Parathyroid adenoma (tissue), 2 donors: ENCODE data around the gene MRPS31.

Source experiments
- H2AFZ ChIP-seq: fragments of 300-600 bp; sonication (generic); one replicate; pipeline ENCODE4 v1.7.0; 2017; ENCODE audit warnings: antibody characterized with exemption, mild to moderate bottlenecking
- H3K27ac ChIP-seq: fragments of 300-600 bp; sonication (generic); one replicate; pipeline ENCODE4 v1.7.0; 2017
- H3K27me3 ChIP-seq: fragments of 300-600 bp; sonication (generic); one replicate; pipeline ENCODE4 v1.7.0; 2017; ENCODE audit warnings: low read length; ENCODE audit not compliant: control insufficient read depth, insufficient read depth
- H3K36me3 ChIP-seq: fragments of 300-600 bp; sonication (generic); one replicate; pipeline ENCODE4 v1.7.0; 2017; ENCODE audit warnings: low read length; ENCODE audit not compliant: control insufficient read depth, insufficient read depth
- H3K4me1 ChIP-seq: fragments of 300-600 bp; sonication (generic); one replicate; pipeline ENCODE4 v1.7.0; 2017; ENCODE audit warnings: control low read depth
- H3K4me2 ChIP-seq: fragments of 300-600 bp; sonication (generic); one replicate; pipeline ENCODE4 v1.7.0; 2017; ENCODE audit warnings: low read length
- H3K4me3 ChIP-seq: fragments of 300-600 bp; sonication (generic); one replicate; pipeline ENCODE4 v1.7.0; 2017; ENCODE audit warnings: low read depth, low read length
- H3K79me2 ChIP-seq: fragments of 300-600 bp; sonication (generic); one replicate; pipeline ENCODE4 v1.7.0; 2017; ENCODE audit warnings: control low read depth
- H3K9ac ChIP-seq: fragments of 300-600 bp; sonication (generic); one replicate; pipeline ENCODE4 v1.7.0; 2017; ENCODE audit warnings: mild to moderate bottlenecking
- H3K9me3 ChIP-seq: fragments of 300-600 bp; sonication (generic); one replicate; pipeline ENCODE4 v1.7.0; 2017; ENCODE audit warnings: low read length; ENCODE audit not compliant: control insufficient read depth
- TF ChIP-seq, protein P1 (sequence below): fragments of 300-600 bp; sonication (generic); IDR thresholded peaks from one replicate; pipeline ENCODE4 v1.7.0; 2017; ENCODE audit warnings: antibody characterized with exemption, mild to moderate bottlenecking
- donor health status: primary hyperparathyroidism.

MRPS31 gene

DNA sequence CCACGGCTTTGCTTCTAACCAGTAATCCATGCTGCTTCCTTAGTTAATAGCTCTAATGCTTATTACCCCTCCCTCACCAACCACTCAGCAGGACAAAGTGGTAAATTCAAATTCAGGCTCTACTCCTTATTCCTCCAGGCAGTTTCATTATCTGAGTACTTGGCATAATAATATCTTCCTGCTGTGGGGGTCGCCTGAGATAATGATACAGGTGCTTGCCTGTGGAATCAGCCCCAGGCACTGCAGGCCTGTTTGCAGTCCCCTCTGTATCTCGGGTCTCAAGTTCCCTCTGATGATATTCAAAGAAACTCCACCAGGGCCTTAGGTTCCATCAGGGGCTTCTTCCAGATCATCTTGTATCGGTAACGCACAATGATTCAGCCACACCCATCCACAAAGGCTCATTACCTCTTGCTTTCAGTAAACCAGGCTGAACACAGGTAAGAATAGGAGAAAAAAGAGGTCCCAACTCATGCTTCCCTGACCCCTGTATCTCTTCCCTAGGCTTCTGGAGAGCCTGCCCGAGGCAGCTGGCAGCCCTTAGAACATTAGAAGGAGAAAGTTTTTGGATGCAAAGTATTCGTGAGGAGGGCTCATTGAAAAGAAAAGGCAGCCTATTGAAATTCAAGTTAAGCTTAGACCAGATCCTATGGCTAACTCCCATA lies 90.2 kb downstream of the MRPS31 start:
- Histone ChIP-seq H3K27me3 (no peaks in the 10 kb centered on the region), H3K4me1 (no peaks in the 10 kb centered on the region), H3K36me3 (no peaks in the 10 kb centered on the region), H3K4me3 (no peak overlapping the region), H2AFZ (no peak overlapping the region), H3K4me2 (no peak overlapping the region), H3K79me2 (no peaks in the 10 kb centered on the region), H3K9ac (no peak overlapping the region), H3K27ac (no peak overlapping the region), H3K9me3 (no peaks in the 10 kb centered on the region)
- TF ChIP-seq, protein P1, sequence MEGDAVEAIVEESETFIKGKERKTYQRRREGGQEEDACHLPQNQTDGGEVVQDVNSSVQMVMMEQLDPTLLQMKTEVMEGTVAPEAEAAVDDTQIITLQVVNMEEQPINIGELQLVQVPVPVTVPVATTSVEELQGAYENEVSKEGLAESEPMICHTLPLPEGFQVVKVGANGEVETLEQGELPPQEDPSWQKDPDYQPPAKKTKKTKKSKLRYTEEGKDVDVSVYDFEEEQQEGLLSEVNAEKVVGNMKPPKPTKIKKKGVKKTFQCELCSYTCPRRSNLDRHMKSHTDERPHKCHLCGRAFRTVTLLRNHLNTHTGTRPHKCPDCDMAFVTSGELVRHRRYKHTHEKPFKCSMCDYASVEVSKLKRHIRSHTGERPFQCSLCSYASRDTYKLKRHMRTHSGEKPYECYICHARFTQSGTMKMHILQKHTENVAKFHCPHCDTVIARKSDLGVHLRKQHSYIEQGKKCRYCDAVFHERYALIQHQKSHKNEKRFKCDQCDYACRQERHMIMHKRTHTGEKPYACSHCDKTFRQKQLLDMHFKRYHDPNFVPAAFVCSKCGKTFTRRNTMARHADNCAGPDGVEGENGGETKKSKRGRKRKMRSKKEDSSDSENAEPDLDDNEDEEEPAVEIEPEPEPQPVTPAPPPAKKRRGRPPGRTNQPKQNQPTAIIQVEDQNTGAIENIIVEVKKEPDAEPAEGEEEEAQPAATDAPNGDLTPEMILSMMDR: no peak

- Histone ChIP-seq H3K4me2 (no peak overlapping the region), H3K4me1 (no peaks in the 10 kb centered on the region), H3K27me3 (no peaks in the 10 kb centered on the region), H3K27ac (no peak overlapping the region), H3K9me3 (no peaks in the 10 kb centered on the region), H3K4me3 (no peak overlapping the region), H3K9ac (no peak overlapping the region), H2AFZ (no peak overlapping the region), H3K36me3 (no peaks in the 10 kb centered on the region), H3K79me2 (no peaks in the 10 kb centered on the region)
- TF ChIP-seq, protein P1: no peak
Measured at GRCh38 chr13:40679480-40679985, 91.5 kb downstream of the MRPS31 start.
